AG09309 (cell line): ENCODE data around the gene CEP131.

Source experiments
- DNase-seq: peaks from one replicate; pipeline ENCODE4 v3.0.0-alpha.2; 2010; ENCODE audit warnings: low read depth
- H3K4me3 ChIP-seq: 2 replicates; pipeline ENCODE4 v1.5.1; 2011; ENCODE audit warnings: mild to moderate bottlenecking, low read depth, low read length, moderate library complexity; ENCODE audit not compliant: control insufficient read depth
- TF ChIP-seq, protein P1 (sequence below): IDR thresholded peaks from 2 replicates; pipeline ENCODE4 v1.5.1; 2011; ENCODE audit warnings: mild to moderate bottlenecking, low read depth, low read length, inconsistent platforms; ENCODE audit not compliant: insufficient read depth, control insufficient read depth; ENCODE audit errors: missing control alignments

Gene CEP131

DNA sequence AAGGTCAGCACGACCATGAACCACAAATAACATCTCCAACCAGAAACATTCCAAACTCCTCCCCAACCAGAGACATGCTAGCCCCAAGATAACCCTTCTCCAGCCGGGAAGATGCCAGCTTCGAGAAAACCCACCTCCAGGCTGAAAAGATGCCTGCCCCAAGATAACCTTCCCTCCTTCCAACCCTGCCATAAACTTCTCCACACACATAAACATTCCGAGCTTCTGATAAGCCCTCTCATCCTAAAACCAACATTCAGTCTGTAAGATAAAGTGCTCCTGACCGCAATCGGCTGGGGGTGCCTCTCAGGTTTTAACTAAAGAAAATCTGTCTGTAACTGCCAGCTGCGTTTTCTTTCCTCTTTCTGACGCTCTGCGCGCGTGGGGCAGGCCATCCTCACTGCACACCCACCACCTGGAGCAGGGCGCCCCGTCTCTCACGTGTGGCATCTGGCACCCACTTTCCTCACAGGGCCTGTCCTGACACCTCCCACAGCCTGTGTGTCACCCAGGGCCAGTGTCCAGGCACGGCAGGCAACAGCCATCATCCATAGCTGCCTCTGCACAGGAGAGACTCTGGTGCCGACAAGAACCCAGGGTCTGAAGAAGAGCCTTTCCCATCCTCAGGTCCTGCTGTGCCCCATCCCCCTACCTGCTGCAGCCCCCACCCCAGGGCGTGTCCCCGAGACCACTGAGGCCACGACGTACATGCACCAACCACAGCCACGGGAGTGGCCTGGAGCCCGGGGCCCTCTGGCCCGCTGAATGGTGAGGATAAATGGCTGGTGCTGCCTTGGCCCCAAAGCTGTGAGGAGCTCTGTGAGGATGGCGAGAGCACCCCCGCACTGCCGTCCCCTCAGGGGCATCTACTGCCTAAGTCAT is 12.4 kb upstream of the CEP131 start:
- TF ChIP-seq, protein P1, sequence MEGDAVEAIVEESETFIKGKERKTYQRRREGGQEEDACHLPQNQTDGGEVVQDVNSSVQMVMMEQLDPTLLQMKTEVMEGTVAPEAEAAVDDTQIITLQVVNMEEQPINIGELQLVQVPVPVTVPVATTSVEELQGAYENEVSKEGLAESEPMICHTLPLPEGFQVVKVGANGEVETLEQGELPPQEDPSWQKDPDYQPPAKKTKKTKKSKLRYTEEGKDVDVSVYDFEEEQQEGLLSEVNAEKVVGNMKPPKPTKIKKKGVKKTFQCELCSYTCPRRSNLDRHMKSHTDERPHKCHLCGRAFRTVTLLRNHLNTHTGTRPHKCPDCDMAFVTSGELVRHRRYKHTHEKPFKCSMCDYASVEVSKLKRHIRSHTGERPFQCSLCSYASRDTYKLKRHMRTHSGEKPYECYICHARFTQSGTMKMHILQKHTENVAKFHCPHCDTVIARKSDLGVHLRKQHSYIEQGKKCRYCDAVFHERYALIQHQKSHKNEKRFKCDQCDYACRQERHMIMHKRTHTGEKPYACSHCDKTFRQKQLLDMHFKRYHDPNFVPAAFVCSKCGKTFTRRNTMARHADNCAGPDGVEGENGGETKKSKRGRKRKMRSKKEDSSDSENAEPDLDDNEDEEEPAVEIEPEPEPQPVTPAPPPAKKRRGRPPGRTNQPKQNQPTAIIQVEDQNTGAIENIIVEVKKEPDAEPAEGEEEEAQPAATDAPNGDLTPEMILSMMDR = no peak
- no peak for DNase-seq
- no peak overlapping the region for H3K4me3 ChIP-seq

DNA sequence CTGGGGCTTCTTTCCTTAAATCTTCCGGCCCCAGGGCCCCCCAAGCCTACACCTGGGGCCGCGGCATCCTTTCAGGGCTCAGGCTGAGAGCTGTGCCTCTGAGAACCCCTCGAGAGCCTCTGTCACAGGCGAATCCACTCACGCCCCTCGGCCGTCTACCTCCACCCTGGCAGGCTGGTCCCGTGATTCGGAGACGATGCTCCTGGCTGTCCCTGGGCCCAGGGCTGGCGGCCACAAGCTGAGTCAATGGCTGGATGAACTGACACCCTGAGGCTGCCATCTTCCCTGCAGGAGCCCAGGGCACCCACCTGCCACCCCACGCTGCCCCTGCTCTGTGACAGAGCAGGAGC is 11.7 kb upstream of the CEP131 start:
- no peak overlapping the region for H3K4me3 ChIP-seq
- no peak for DNase-seq
- TF ChIP-seq, protein P1 = no peak

DNA sequence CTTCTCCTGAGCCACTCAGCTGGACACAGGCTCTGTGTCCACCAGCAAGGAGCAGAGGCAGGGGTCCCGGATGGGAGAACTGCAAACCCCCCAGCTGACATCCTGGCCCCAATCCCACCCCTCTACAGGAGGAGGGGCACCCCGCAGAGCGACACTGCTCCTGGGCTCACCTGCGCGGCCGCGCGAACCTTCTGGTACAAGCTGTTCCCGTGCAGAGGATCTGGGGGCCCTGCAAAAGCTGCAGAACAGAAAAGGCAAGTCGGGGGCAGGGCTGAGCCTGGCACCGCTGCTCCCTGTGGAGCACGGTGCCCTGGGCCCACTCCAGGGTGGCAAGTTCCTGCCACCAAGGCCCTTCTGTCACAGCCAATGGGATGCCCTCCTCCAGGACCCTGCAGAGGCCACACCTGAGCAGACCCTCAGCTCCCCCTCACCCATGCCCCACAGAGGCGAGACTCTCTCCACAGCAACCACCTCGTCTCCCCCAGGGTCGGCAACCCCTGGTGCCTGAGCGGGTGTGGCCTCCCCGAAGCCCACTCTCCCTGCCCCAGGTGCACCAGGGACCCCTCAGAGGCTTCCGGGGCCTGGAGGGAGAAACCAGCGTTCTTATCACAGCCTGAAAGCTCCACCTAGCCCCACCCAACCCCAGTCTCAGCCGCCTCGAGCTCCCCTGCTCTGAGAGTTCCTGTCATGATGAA is 11.2 kb upstream of the CEP131 start:
- DNase-seq = no peak
- TF ChIP-seq, protein P1 = no peak
- no peak overlapping the region for H3K4me3 ChIP-seq

DNA sequence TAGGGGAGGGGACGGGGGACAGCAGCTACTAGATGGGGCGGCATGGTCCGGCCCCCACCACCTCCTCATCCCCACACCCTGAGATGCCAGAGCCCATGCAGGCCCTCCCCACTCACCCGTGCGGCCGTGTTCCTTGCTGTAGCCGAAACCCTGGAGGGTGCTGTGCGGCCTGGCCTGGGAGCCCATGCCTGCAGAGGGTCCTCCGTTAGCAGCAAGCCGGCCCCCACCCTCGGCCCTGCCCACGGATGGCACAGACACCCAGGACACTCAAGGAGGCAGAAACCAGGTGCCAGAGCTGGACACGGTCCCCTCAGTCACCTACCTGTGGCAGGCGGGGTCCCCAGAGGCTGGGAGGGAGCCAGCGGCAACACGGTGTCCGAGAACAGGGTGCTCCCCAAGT is 10.6 kb upstream of the CEP131 start:
- no peak for DNase-seq
- TF ChIP-seq, protein P1 = no peak
- H3K4me3 ChIP-seq = no peak overlapping the region

DNA sequence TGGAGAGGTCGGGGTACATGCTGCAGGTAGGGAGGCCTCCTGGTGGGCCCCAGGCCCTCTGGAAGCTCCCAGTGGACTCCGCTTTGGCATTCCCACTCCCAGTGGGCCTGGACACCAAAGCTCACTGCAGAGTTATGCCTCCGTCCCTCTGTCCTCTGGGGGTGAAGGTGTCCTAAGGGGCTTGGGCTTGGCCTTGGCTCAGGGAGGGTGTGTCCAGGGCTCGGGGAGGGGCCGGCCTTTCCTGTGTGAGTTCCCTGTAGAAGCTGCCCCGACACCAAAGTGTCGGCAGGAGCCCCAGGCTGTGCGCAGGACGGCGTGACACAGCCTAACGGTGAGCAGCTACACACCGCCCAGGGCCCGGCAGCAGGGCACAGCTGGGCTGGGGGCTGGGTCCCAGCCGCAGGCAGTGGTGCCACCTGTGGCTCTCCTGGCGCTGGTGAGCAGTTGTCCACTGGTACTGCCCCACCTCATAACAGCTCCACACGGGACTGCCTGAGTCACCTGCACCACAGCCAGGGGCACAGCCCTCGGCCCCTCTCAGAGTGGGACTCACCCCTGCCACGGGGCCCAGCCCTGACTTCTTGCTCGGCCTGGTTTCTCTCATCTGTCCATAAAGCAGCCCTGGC is 10.0 kb upstream of the CEP131 start:
- no peak overlapping the region for H3K4me3 ChIP-seq
- TF ChIP-seq, protein P1 = no peak
- DNase-seq = no peak

DNA sequence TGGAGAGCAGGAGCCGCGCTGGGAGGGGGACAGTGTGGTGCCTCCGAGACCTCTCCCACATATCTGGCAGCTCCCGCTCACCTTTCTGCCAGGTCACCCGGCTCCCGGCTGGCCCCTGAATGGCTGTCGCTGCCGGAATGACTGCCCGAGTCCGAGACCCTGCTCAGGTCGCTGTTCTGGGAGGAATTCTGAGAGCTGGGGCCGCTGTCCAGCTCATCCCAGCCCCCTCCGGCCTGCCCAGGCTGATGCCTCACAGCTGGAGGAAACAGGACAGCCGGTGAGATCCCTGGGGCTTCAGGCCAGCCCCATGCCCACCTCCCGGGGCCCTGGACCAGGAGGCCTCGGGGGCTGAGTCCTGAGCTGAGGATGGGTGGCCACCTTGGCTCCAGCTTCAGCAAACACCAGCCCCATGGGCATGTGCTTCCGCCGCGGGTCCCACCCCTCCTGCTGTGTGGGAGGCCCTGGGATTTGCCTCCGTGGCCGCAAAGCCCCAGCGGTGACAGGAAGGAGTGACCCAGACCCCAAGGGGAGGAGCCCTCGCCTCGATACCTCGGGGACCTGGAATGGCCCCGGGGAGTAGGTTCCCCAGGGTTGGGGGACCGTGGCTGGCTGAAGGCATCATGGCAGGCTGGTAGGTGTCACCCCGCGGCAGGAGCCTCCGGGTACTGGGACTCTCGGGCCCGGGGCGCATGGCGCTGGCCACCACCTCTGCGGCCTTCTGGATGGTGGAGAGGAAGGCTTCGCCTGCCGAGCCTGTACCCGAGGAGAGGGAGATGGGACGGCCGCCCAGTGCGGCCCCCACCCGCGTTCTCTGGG is 9.2 kb upstream of the CEP131 start:
- TF ChIP-seq, protein P1 = no peak
- no peak for DNase-seq
- no peak overlapping the region for H3K4me3 ChIP-seq
